HG03064 (cell line): ENCODE data around the gene ROBO1.

Experiments
- ATAC-seq: cut with Tn5 transposase; IDR thresholded peaks from one replicate; pipeline ENCODE4 v1.9.1; 2021; ENCODE audit warnings: low read depth; ENCODE audit not compliant: unreplicated experiment

ROBO1 gene

DNA sequence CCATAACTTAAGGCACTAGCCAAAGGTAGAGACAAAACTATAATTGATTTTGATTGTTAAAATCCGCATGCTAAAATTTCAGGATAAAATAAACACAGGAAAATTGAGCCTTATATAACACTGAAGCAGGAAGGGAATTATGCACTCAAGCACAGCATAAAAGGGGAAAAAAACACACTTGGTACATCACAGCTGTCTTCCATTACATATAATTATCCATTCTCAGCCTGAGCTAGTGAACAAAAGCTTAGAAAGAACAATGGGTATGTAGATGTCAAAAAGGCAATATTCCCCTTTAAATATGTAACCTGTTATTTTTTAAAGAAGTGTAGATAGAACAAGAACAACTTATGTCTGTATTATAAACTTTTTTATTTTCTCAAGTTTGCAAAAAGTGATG lies 899.2 kb downstream of the ROBO1 start:
- no peak for ATAC-seq

DNA sequence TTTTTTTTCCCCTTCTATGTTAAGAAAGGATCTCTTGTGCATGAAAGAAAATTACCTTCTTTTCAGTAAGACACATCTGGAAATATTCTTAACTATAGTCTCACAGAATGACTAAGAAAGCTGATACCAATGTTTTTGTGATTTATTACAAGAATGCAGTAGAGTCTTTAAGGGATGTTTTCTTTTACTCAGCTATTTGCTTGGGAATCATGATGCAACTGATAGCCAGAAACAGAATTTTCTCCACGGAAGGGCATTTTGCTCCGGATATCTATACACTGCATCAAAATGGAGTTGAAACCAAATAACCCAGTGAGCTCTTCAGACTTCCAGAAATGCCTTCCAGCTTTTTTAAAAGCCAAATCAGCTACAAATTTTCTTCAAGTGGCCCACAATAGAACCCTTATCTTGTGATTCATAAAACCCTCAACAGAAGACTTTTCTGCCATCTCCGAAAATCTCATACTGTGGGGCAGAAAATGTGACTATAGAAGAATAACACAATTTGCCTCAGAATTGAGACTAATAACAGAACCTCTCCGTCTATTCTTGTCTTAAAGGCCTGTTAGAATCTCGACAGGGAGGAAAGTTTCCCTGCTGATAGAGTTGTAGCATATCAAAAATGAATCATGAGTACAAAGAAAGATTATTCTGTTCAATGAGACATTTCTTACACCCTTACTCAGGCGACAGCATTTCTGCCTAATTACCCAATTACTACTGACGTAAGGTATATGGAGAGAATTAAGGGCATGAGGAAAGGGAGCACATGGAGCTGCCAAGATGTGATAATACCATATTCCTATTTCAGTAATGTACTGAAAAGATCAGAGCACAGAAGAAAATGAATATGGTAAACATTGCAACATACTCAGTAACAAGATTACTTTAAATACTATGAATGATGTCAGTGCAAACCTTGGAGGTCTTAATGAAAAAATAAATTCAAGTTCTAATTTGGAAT lies 900.1 kb downstream of the ROBO1 start:
- ATAC-seq: no peak

GRCh38 chr3:78863306-78864203 lies 904.2 kb downstream of the ROBO1 start:
- ATAC-seq: no peak

- ATAC-seq: no peak
These were observed 906.6 kb downstream of the ROBO1 start for GRCh38 chr3:78861156-78861555.

- ATAC-seq: no peak
These were observed 907.2 kb downstream of the ROBO1 start for GRCh38 chr3:78860567-78860966.

DNA sequence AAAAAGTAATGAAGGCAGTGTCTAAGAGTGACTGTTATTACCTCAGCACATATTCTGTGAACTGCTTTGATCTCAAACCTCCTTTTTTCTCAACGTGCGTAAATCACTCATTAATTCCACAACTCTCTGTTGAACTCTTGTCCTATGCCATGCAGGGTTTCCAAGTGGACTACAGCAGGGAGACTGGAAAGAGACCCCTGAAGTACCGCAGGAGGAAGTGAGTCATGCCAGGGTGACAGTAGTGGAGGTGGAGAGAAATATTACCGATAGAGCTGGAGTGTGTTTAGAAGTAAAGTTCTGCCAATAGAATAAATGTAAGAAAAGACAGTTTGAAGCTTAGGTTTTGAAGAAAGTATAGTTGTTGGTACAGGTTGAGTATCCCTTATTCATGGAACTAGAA lies 908.9 kb downstream of the ROBO1 start:
- ATAC-seq: no peak

GRCh38 chr3:78858174-78858573 lies 909.6 kb downstream of the ROBO1 start:
- no peak for ATAC-seq

GRCh38 chr3:78857494-78858111 lies 910.2 kb downstream of the ROBO1 start:
- ATAC-seq: no peak

- no peak for ATAC-seq
These were observed 911.6 kb downstream of the ROBO1 start for GRCh38 chr3:78856164-78856563.

DNA sequence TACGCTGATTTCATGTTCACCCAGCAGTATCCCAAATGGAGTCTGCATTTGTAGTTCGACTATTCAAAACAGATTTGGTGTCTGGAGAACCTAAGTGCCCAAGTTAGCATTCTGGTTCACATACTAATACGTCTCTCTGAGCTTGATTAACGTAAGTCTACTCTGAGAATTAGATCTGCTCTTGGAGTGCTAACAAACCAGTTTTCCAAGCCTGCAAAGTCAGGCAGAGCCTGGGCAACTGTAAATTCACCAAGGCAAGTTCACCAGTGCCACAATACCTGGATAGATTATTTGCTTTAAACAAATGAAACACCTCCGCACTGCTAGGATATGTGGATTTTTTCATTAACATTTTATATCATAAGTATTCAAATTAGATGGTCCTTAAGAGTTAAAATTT lies 912.6 kb downstream of the ROBO1 start:
- ATAC-seq: no peak

GRCh38 chr3:78848392-78849288 lies 919.2 kb downstream of the ROBO1 start:
- ATAC-seq: no peak

DNA sequence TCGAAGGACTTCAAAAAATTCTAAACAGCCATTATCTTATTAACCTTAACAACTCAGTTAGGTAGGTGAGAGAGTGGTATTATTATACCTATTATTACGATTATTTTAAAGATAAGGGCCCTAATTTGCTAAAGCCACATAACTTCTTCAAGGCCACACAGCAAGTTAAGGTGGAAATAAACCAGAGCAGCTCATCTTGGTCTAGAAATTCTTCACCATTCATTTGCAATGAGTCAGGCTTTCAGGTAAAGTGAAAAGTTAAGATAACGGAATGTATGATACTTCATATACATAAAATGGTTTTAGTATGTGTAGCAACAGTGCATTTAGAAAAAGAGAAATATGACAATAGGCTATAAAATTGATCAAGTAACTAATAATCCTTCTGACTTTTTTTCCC lies 920.2 kb downstream of the ROBO1 start:
- ATAC-seq: no peak

GRCh38 chr3:78847203-78847602 lies 920.6 kb downstream of the ROBO1 start:
- no peak for ATAC-seq

GRCh38 chr3:78846718-78847117 lies 921.1 kb downstream of the ROBO1 start:
- no peak for ATAC-seq

DNA sequence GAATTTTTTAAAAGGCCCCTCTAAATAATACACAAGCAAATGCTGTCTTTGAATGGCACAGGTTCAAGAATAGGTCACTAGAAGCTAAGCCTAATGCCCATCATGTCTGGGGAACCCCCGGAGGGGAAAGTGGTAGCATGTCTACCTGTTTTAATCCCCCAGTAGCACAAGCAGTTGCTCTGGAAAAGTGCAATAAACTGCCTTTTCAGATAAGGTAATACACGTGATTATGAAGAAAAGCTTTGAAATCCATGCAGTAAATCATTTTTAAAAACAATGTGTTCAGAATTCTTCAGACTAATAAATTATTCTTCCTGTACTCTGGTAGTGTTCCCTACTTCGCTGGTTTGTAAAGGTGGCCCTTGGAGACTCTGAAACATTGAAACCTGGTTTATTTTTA lies 922.2 kb downstream of the ROBO1 start:
- ATAC-seq: no peak

DNA sequence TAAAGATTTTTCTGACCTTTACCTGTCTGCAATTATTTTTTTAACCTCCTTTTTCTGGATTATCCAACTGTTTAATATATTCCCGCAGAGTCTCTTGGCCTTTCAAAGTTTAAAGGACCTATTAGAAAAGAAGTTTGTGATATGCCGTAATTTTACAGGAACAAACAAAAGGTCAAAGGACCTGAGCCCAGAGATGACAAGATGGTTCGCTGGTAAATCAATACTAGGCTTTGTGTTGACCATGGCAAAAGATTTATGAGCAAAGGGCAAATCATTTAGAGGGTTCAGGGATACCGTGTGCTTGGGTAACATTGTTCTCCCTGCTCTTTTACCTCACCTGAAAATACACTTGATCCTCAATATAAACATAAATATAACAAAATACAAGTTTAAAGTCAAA lies 923.5 kb downstream of the ROBO1 start:
- ATAC-seq: no peak

DNA sequence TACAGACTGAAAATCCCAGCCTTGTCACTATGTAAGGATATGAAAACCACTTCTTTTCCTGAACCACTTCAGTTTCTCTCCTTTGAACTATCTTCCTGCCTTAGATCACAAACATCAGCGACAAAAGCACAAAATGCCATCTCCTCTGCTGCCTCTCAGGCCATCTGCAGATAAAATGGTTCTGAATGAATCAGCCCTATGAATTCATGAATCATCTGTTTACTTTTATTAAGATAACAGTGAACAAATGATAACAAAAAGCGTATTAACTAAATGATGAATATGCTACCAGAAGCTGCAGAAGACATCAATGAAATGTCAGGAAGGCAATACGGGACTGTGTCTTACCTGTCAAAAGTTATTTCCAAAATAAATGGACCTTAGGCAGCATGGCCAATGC lies 928.1 kb downstream of the ROBO1 start:
- no peak for ATAC-seq

DNA sequence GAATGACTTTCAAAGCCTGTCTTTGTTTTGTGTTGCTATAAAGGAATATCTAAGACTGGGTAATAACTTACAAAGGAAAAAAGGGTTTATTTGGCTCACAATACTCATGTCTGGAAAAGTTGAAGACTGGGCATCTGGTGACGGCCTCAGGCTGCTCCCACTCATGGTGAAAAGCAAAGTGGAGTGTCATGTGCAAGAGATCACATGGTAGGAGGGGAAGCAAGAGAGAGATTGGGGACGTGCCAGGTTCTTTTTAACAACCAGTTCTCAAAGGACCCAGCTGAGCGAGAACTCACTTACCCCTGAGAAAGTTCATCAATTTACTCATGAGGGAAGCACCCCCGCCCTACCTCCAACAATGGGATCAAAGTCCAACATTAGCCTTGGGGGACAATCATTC lies 929.4 kb downstream of the ROBO1 start:
- no peak for ATAC-seq

- no peak for ATAC-seq
These were observed 932.9 kb downstream of the ROBO1 start for GRCh38 chr3:78834910-78835309.

GRCh38 chr3:78832785-78833204 lies 935.0 kb downstream of the ROBO1 start:
- ATAC-seq: no peak
